GM18870 (cell line): Measurements from ENCODE around the gene ZEB2.
A peak's percentile ranks its signal among the peaks of the same experiment; 100 is the strongest.

Experiments
- ATAC-seq: cut with Tn5 transposase; IDR thresholded peaks from one replicate; pipeline ENCODE4 v1.9.1; 2021; ENCODE audit warnings: moderate library complexity; ENCODE audit not compliant: unreplicated experiment

ZEB2 gene

GRCh38 chr2:144429396-144430112, 90.4 kb downstream of the ZEB2 start:
- ATAC-seq = no peak

DNA sequence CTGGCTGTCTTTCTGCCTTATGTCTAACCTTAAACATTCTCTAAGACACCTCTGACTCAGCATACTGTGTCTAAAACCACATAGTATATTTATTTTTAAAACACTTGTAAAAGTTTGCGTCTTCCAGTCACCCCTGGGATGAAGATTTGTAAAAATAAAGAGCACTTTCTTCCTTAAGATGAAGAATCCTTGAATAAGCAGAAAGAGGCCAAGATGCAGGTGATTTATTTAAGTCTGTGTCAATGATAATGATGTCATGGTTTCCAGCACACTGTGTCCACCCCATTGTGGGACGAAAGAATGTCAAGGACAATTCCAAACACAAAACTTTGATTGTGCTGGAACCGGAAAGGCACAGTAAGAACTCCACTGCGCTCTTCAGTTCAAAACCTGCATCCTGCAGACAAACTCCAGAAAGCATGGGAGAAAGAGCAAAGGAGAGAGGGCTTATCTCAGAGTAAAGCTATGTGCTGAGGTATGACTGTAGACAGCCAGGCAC, 92.9 kb downstream of the ZEB2 start:
- ATAC-seq = no peak

DNA sequence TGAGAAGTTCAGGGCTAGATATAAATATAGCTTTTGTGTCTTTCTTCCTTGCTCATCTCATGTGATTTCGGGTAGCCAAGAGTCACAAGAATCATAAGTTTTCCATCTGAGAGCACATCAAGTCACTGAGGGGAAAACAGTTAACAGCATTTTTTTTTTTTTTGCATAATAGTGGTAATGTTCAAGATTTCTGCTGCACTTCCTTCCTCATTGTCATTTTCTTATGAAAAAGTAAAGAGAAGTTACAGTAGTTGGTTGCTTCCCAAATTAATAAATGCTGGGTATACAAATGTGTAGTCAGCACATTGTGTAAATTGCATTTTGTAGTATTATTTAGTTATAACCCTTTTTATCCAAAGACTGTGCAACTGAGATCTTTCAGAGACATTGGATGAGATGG, 93.6 kb downstream of the ZEB2 start:
- no peak for ATAC-seq

DNA sequence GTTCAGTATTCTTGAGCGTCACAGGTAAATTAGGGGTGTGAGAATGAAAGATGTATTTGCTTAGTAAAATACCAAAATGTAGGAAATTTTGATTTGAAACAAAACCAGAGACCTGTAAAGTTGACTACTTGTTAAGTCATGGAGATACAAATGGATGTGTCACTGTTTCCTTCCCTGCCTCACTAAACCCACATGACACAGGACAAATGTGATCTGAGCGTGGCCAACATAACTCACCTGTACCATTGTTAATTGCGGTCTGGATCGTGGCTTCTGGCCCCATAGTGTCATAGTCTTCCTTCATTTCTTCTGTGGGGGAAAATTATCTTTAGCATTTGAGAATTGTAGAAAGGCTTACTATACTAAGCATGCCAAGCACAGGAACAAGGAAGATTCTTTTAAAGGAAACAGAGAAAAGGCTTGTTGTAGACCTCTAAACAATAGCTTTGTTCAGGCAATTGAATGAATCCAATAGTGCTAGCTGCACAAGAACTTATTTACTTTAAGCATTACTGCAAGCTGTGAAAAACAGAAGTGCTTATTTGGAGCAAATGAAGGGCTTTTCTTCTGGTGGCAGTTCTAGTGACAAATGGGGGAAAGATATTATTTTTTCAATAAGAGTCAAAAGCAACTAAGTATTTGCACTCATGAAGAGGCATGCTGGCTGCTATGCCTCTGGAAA, 95.2 kb downstream of the ZEB2 start:
- ATAC-seq = no peak

- ATAC-seq = no peak
Measured at GRCh38 chr2:144421606-144422510, 98.1 kb downstream of the ZEB2 start.

GRCh38 chr2:144419218-144419617, 100.7 kb downstream of the ZEB2 start:
- no peak for ATAC-seq

DNA sequence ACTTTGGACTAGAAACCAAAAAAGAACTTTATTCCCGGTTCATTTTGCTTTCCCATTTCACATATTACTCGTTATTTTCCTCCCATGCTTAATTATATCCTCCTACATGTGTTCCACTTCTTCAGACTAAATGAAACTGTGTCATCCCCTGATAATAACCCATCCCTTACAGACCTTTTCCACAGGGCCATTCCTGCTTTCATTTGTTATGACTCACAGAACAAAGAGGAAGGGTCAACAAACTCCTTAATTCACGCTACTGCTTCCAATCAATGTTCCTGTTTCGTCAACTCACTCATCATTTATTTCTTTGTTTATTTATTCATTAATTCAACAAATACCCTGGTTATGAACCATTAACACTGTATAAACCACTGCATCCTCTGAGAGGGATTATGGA, 104.5 kb downstream of the ZEB2 start:
- ATAC-seq = no peak

- ATAC-seq = peak; percentile 95
Measured at GRCh38 chr2:144414324-144414845, 105.5 kb downstream of the ZEB2 start.

DNA sequence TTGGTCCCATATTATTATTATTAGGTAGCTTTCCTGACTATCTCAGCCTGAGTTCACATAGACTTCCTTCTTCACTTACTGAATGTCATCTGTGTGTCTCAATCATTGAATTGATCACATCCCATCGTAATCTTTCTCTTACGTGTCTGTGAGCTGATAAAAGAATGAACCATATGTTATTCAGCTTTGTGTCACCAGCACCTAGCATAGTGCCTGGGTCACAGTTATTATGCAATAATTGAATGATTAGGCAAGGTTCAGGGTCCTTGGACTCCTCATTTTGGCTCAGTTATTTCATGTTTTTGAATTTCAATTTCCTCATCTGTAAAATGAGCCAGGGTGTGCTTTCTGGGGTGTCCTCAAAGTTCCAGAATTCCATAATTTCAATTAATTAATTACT, 107.2 kb downstream of the ZEB2 start:
- ATAC-seq = no peak

DNA sequence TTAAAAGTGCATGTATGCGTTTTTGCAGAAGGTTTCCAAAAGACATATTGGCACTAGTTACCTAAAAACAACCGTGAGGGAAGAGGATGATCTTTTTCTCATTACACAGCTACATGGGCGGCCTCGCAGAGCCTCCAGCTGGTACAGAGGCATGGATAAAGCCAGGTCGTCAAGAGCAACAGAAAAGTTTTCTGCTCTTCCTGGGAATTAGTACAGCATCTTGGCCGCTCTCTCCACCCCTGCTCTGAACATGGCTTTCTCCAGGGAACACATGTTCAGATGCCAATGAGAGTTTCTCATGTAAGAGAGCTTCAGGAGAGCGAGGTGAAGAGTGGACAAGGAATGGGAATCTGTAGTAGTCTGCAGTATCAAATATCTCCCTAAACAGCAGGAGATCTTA, 108.4 kb downstream of the ZEB2 start:
- no peak for ATAC-seq

GRCh38 chr2:144409241-144409640, 110.7 kb downstream of the ZEB2 start:
- ATAC-seq = no peak

- ATAC-seq = no peak
Measured at GRCh38 chr2:144407262-144407661, 112.7 kb downstream of the ZEB2 start.

- ATAC-seq = no peak
Measured at GRCh38 chr2:144405982-144406788, 113.7 kb downstream of the ZEB2 start.

DNA sequence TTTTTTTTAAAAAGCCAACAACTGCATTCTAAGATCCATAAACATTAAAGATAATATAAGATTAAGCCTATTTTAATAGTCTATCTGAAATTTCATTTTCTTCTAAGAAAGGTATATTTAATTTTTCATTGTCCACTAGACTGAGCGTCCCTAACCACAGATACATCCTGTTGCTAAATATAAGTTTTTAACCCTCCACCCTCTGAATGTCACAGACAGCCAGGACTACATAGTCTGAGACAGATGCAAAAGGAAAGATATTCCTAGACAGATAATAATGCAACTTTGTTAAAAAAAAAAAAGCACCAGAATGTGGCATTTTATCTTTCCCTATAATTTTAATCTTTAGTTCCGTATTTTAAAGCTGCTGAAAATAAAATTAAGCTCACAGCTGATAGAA, 114.6 kb downstream of the ZEB2 start:
- no peak for ATAC-seq

GRCh38 chr2:144404586-144405314, 115.2 kb downstream of the ZEB2 start:
- no peak for ATAC-seq

DNA sequence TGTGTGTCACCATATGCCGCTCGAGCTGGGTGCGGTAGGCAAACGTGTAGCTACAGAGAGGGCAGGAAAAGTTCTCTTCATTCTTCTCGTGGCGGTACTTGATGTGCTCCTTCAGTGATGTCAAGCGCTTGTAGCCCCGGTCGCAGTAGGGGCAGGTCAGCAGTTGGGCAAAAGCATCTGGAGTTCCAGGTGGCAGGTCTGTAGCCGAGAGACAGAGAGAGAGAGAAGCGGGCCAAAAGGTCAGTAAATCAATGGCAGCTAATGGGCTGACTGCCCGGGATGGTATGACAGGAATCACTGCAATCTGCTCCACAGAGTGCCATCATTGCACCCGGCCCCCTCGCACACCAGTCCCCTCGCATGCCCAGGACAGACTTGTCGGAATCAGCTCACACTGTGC, 116.0 kb downstream of the ZEB2 start:
- ATAC-seq = no peak

DNA sequence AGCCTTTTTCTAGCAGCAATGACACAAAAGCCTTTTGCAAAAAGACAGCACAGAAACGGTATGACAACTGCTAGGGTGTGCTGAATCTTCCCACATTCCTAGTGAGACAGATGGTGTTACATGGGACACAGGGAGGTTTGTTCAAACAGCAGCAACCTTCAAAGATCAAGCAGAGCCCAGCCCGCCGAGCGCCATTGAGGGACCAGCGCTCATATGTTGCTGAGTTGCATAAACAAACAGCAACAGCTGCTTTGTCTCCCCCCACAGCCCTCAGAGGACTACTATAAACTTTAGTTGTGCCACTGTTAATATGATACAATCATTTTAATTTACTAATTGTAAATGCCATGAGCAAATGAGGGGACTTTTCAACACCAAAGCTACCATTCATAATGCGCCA, 117.7 kb downstream of the ZEB2 start:
- ATAC-seq = no peak

GRCh38 chr2:144401036-144401435, 118.9 kb downstream of the ZEB2 start:
- no peak for ATAC-seq

DNA sequence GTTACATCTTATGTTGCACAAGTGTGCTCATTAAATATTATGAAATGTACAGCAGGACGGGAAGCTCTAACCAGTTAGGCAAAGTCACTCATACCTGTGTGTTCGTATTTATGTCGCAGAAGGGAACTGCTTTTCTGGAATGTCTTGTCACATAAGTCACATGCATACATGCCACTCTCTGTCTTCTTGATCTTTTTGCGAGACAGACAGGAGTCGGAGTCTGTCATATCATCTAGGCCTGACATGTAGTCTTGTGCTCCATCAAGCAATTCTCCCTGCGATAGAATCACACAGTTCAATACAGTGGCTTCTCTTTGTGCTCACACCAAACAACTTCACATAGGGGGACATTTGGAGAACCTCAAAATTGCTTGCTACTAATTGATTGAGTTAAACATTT, 123.6 kb downstream of the ZEB2 start:
- ATAC-seq = no peak
